ENCODE results near the gene SLC39A5.

DNA sequence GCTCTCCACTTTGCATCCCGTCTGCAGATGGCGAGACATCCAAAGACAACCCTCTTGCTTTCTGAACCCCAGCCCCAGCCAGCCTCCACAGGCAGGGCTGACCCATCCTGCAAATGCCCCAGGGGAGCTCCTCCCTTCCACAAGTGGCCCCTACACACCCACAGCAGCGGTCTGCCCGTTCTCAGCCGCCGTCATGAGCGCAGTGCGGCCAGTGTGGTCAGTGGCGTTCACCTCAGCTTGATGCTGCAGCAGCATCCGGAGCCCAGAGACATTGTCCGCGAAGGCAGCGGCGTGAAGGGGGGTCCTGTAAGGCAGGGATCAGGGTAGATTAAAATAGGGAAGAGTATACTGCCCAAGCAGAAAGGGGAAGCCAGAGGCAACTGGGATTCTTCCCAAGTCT is 14.6 kb downstream of the SLC39A5 start:
- TF ChIP-seq POLR2AphosphoS5 (IDR thresholded peaks at IDR 0.05; ENCODE audit: borderline replicate concordance, low read depth, low read length) (no peak), EZH2 (IDR thresholded peaks at IDR 0.05) (no peak)
